Epithelial cell of esophagus (primary cell): ENCODE data around the gene PPP1R7.

ENCODE experiments used
- DNase-seq: peaks from one replicate; pipeline ENCODE4 v3.0.0; 2010; ENCODE audit warnings: low read depth
- H3K4me3 ChIP-seq: 2 replicates; pipeline ENCODE4 v1.5.1; 2011; ENCODE audit warnings: mild to moderate bottlenecking, low read length, control low read depth
- TF ChIP-seq, protein P1 (sequence below): IDR thresholded peaks from 2 replicates; pipeline ENCODE4 v1.5.1; 2011; ENCODE audit warnings: low read depth, mild to moderate bottlenecking, low read length, control low read depth, inconsistent platforms; ENCODE audit not compliant: insufficient read depth; ENCODE audit errors: missing control alignments

The PPP1R7 gene

DNA sequence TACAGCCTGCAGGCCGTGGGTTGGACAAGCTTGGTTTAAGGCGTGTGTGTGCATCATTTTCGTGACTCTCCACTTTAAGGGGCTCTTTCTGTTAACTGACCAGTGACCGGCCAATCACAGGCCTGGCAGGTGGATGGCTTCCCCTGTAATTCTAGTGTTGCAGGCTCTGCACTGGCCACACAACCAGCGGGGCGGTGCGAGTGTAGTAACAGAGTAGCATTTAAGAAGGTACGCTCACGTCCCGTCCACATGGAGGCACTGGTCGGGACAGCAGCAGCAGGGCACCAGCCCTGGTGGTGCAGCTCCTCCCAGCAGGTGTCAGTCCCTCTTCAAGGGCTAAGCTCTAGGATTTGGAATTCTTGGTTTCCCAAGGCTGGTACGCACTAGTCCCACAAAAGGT lies 30.2 kb downstream of the PPP1R7 start:
- TF ChIP-seq, protein P1, sequence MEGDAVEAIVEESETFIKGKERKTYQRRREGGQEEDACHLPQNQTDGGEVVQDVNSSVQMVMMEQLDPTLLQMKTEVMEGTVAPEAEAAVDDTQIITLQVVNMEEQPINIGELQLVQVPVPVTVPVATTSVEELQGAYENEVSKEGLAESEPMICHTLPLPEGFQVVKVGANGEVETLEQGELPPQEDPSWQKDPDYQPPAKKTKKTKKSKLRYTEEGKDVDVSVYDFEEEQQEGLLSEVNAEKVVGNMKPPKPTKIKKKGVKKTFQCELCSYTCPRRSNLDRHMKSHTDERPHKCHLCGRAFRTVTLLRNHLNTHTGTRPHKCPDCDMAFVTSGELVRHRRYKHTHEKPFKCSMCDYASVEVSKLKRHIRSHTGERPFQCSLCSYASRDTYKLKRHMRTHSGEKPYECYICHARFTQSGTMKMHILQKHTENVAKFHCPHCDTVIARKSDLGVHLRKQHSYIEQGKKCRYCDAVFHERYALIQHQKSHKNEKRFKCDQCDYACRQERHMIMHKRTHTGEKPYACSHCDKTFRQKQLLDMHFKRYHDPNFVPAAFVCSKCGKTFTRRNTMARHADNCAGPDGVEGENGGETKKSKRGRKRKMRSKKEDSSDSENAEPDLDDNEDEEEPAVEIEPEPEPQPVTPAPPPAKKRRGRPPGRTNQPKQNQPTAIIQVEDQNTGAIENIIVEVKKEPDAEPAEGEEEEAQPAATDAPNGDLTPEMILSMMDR = no peak
- no peak for DNase-seq
- H3K4me3 ChIP-seq = no peak overlapping the region

DNA sequence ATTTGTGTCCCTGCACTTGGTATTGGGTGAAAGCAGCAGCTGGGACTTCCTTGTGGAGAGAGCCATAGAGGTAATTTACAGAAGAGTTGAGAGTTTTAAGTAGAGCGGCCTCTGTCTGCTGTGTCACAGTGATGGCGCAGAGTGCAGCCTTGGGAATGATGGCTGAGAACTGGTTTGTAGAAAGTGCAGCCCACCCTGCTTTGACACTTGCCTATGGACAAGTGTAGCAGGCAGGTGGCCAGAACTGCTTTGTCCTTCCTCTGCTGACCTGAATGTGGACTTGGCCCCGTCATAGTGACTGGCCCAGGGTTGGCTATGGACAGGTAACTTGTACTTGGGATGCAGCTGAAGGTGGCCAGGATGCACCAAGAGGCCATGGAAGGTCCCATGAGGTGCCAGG lies 31.9 kb downstream of the PPP1R7 start:
- TF ChIP-seq, protein P1 = no peak
- no peak overlapping the region for H3K4me3 ChIP-seq
- no peak for DNase-seq

DNA sequence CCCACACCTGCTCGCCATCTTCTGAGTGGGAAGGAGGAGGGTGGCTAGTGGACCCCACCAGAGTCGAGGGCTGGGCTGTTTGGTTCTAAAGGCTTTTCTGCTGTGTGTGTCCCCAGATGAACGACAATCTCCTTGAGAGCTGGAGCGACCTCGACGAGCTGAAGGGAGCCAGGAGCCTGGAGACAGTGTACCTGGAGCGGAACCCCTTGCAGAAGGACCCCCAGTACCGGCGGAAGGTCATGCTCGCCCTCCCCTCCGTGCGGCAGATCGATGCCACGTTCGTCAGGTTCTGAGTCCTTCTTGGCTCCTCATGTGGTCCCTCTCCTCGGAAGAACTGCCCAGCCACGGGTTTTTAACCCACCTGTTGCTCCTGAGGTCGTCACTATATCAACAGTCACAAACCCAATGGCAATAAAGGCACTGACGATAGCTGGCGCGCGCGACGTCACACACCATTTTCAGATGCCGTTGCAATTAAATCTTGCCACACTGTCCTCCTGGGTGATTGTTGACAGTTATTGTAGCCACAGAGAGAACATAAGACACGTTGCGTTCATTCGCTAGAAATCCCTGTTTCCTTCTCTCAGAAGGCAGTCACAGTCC lies 32.4 kb downstream of the PPP1R7 start:
- H3K4me3 ChIP-seq = no peak overlapping the region
- DNase-seq = no peak
- TF ChIP-seq, protein P1 = no peak

DNA sequence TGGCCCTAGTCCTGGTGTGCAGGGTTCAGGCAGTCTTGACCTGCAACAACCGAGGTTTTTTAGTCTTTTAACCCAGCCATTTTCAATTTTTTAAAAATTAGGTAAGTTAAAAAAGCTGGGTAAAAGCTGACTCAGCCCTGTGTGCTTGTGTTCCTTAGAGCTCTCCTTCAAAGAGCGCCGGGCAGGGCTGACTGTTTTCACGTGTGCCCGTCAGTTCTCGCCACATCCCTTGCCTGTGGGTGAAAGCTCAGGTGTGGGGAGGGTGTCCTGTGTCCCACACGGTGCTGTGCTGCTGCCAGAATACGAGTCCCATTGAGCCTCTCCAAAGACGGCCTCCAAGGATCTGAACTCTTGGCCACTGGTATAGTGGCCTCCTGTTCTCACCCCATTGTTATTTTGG lies 33.0 kb downstream of the PPP1R7 start:
- H3K4me3 ChIP-seq = no peak overlapping the region
- TF ChIP-seq, protein P1 = no peak
- no peak for DNase-seq

DNA sequence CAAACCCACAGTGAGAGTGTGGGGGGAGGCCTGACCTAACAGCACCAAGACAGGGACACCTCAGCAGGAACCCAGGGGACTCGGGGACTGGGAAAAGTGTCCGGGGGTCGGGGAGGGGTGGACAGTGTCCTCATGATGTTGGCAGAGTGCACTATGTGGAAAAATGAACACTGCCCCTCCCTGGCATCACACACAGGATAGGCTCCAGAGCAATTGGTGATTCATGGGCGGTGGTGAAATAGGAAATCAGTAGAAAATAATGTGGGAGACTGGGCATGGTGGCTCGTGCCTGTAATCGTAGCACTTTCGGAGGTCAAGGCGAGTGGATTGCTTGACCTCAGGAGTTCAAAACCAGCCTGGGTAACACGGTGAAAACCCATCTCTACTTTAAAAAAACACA lies 34.6 kb downstream of the PPP1R7 start:
- no peak overlapping the region for H3K4me3 ChIP-seq
- TF ChIP-seq, protein P1 = no peak
- DNase-seq = peak; percentile 28

DNA sequence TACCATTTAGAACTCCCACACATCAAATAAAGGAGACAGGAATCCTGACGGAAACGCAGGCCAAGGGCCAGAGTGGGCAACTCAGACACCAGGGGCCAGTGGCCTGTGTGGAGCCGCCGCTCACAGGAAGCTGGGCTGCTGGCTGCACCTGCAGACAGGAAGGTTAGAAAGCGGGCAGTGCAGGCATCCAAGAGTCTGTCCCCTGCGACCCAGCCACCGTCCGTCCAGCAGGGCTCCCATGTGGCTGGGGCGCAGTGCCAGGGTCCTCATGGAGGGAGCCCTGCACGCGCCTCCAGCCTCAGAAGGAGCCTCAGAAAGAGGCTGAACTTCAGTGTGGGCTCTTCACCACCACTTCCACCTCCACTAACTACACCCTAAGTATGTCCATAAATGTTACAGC lies 35.7 kb downstream of the PPP1R7 start:
- TF ChIP-seq, protein P1 = no peak
- no peak overlapping the region for H3K4me3 ChIP-seq
- DNase-seq = no peak

DNA sequence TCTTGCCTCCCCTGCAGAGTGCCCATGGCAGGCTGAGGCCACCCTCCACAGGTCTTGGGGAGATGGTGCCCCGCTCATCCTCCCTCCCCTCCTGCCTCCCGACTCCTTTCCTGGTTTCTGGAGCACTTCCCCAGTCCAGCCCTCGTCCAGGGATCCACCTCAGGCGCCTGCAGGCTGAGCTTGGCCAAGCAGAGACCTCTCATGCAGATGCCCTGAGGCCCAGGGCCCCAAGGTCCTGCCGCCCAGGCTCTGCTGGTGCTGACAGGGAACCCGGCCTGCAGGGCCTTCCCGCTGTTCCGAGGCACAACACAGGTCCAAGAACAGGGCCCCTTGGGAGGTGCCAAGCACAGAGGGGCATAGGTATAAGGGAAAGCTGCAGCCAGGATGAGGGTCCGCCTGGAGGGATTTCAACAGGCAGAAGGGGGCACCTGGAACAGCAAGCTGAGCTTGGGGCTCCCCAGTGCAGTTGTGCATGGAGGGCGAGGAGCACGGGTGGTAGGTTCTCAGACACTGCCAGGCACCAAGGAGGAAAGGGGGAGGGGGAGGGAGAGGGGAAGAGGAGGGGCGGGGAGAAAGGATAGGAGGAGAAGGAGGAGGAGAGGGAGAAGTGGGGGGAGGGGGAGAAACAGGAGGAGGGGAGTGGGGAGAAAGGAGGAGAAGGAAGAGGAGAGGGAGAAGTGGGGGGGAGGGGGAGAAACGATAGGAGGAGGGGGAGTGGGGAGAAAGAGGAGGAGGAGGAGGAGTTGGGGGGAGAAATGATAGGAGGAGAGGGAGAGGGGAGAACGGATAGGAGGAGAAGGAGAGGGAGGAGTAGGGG lies 37.0 kb downstream of the PPP1R7 start:
- H3K4me3 ChIP-seq = no peak overlapping the region
- TF ChIP-seq, protein P1 = no peak
- DNase-seq = no peak
